ENCODE data around the gene CTSC. TPM values are rescaled to one million over a fixed set of nuclear protein-coding genes. Genes with fewer than 3 reads are reported as not detected.

Gene CTSC
- total RNA-seq, 1 experiment from 2014 or later: 269 TPM

GRCh38 chr11:88317536-88317935 is 20.0 kb downstream of the CTSC start:
- peaks cover 34% of the 10 kb centered on the region for H3K36me3 Mint-ChIP-seq
- H3K27me3 Mint-ChIP-seq (ENCODE audit: low read depth): no peaks in the 10 kb centered on the region

More at GRCh38 chr11:88317536-88317935, 20.0 kb downstream of the CTSC start:
- ATAC-seq (no peak), DNase-seq (ENCODE audit: low spot score) (no peak)
- ChIA-PET CTCF (interaction anchor here (1.2 kb wide), 1 partner anchor 24 kb away, joined by 3 read pairs; no protein-coding TSS in a partner anchor), POLR2A (interaction anchor here (0.6 kb wide), 1 partner anchor 48 kb away, joined by 5 read pairs; no protein-coding TSS in a partner anchor)
- H3K4me1 Mint-ChIP-seq: peaks cover 76% of the 10 kb centered on the region
- H3K4me3 Mint-ChIP-seq: no peak overlapping the region
- H3K9me3 Mint-ChIP-seq: no peaks in the 10 kb centered on the region; the same call in 1 of the 2 replicates
- H3K27ac Mint-ChIP-seq: no peak overlapping the region
- TF ChIP-seq E2F4 (CRISPR knock-in tag; IDR thresholded peaks at IDR 0.05; ENCODE audit: borderline replicate concordance, low read depth) (no peak), RORB (CRISPR knock-in tag; IDR thresholded peaks at IDR 0.05) (no peak), ZNF425 (CRISPR knock-in tag; conservative IDR thresholded peaks at IDR 0.05) (no peak), CREB1 (CRISPR knock-in tag; IDR thresholded peaks at IDR 0.05) (no peak), ZMAT4 (CRISPR knock-in tag; IDR thresholded peaks at IDR 0.05) (no peak), FOXP1 (CRISPR knock-in tag; IDR thresholded peaks at IDR 0.05; ENCODE audit: borderline replicate concordance) (no peak), RELA (CRISPR knock-in tag; IDR thresholded peaks at IDR 0.05; ENCODE audit: borderline replicate concordance) (no peak), ZNF281 (CRISPR knock-in tag; IDR thresholded peaks at IDR 0.05) (no peak), ZNF121 (CRISPR knock-in tag; IDR thresholded peaks at IDR 0.05) (no peak), E2F5 (CRISPR knock-in tag; IDR thresholded peaks at IDR 0.05) (no peak), ZSCAN18 (CRISPR knock-in tag; IDR thresholded peaks at IDR 0.05) (no peak), ZNF416 (CRISPR knock-in tag; IDR thresholded peaks at IDR 0.05) (no peak)
